Smooth muscle cell (in vitro differentiated cells): ENCODE data around the gene TBPL1. TPM values are rescaled to one million over a fixed set of nuclear protein-coding genes. Genes with fewer than 3 reads are reported as not detected.

Source experiments
- DNase-seq: peaks from one replicate; lab custom pipeline; 2025; ENCODE audit not compliant: unreplicated experiment; lab: John Stamatoyannopoulos, UW
- H2AFZ ChIP-seq: fragments of 200-600 bp; sonication (generic); 2 replicates; pipeline ENCODE4 v1.6.0; 2016; ENCODE audit warnings: antibody characterized with exemption, low read depth, mild to moderate bottlenecking
- H3F3A ChIP-seq: fragments of 200-600 bp; sonication (generic); 2 replicates; pipeline ENCODE4 v1.6.0; 2017; ENCODE audit warnings: antibody characterized with exemption, low read depth
- H3K27ac ChIP-seq: fragments of 200-600 bp; sonication (generic); 2 replicates; pipeline ENCODE4 v1.5.1; 2016; ENCODE audit warnings: low read depth, mild to moderate bottlenecking
- H3K27me3 ChIP-seq: fragments of 200-600 bp; sonication (generic); 2 replicates; pipeline ENCODE4 v1.6.1; 2016; ENCODE audit warnings: low read depth, mild to moderate bottlenecking
- H3K36me3 ChIP-seq: fragments of 200-600 bp; sonication (generic); 2 replicates; pipeline ENCODE4 v1.5.1; 2016; ENCODE audit warnings: low read depth
- H3K4me1 ChIP-seq: fragments of 200-600 bp; sonication (generic); 2 replicates; pipeline ENCODE4 v1.5.1; 2016; ENCODE audit warnings: low read depth
- H3K4me2 ChIP-seq: fragments of 200-600 bp; sonication (generic); 2 replicates; pipeline ENCODE4 v1.6.0; 2016; ENCODE audit warnings: mild to moderate bottlenecking
- H3K4me3 ChIP-seq: fragments of 200-600 bp; sonication (generic); 2 replicates; pipeline ENCODE4 v1.5.1; 2016; ENCODE audit warnings: mild to moderate bottlenecking
- H3K79me2 ChIP-seq: fragments of 200-600 bp; sonication (generic); 2 replicates; pipeline ENCODE4 v1.6.0; 2016; ENCODE audit warnings: low read depth, mild to moderate bottlenecking
- H3K9ac ChIP-seq: fragments of 200-600 bp; sonication (generic); 2 replicates; pipeline ENCODE4 v1.6.0; 2016; ENCODE audit warnings: low read depth
- H3K9me3 ChIP-seq: fragments of 200-600 bp; sonication (generic); replicated peaks from 2 replicates; pipeline ENCODE4 v1.5.1; 2016; ENCODE audit warnings: low read depth
- H4K20me1 ChIP-seq: fragments of 200-600 bp; sonication (generic); 2 replicates; pipeline ENCODE4 v1.6.0; 2016; ENCODE audit warnings: low read depth
- CTCF ChIP-seq: fragments of 200-600 bp; sonication (generic); IDR thresholded peaks from 2 replicates; pipeline ENCODE4 v1.5.1; 2017; ENCODE audit warnings: borderline replicate concordance, mild to moderate bottlenecking, antibody characterized with exemption; ENCODE audit not compliant: insufficient read depth, poor library complexity, severe bottlenecking
- WGBS: methylation state at CpG from one replicate; pipeline ENCODE4 v1.1.7; 2016; ENCODE audit warnings: low lambda C conversion rate; 5-methylcytosine and 5-hydroxymethylcytosine counted together
- polyA plus RNA-seq: library from polyadenylated mRNA; unstranded; fragments of >200 nt; fragmentation: Nextera tagmentation; extraction: Ambion mirVana; gene quantifications from 2 replicates; pipeline ENCODE4 v1.2.1, GENCODE V29; 2016
- total RNA-seq: library from RNA; depleted of rRNA; stranded (reverse); fragments of >200 nt; gene quantifications from 2 replicates; pipeline ENCODE4 v1.2.3, GENCODE V29; 2014

Gene TBPL1
- total and polyA plus RNA-seq, 2 experiments from 2014 or later, result 35.2 to 46.9 TPM

GRCh38 chr6:134029495-134030455, 76.8 kb downstream of the TBPL1 start:
- H3K27me3 ChIP-seq, result no peaks in the 10 kb centered on the region
- H2AFZ ChIP-seq, result no peak overlapping the region
- no peak overlapping the region for H3K4me3 ChIP-seq
- H3K79me2 ChIP-seq, result no peaks in the 10 kb centered on the region
- H3K36me3 ChIP-seq, result no peaks in the 10 kb centered on the region
- no peak overlapping the region for H3K27ac ChIP-seq
- 80% methylated on average over 6 of the region's 6 CpGs for WGBS
- H3K4me1 ChIP-seq, result peaks cover 19% of the 10 kb centered on the region
- no peaks in the 10 kb centered on the region for H4K20me1 ChIP-seq
- TF ChIP-seq CTCF, result no peak
- no peak overlapping the region for H3K4me2 ChIP-seq
- H3K9me3 ChIP-seq, result no peaks in the 10 kb centered on the region
- H3K9ac ChIP-seq, result no peak overlapping the region
- DNase-seq, result no peak
- no peaks in the 10 kb centered on the region for H3F3A ChIP-seq

- Histone ChIP-seq H3K79me2 (no peaks in the 10 kb centered on the region), H4K20me1 (no peaks in the 10 kb centered on the region), H3K4me3 (no peak overlapping the region), H3K36me3 (no peaks in the 10 kb centered on the region), H3K9ac (no peak overlapping the region), H3K27ac (no peak overlapping the region), H3K27me3 (no peaks in the 10 kb centered on the region), H3K4me2 (no peak overlapping the region), H3K4me1 (peaks cover 15% of the 10 kb centered on the region), H3K9me3 (no peaks in the 10 kb centered on the region), H2AFZ (no peak overlapping the region), H3F3A (no peaks in the 10 kb centered on the region)
- TF ChIP-seq CTCF, result no peak
- DNase-seq, result no peak
- WGBS, result 79% methylated on average over 2 of the region's 2 CpGs
Measured at GRCh38 chr6:134031696-134032255, 78.8 kb downstream of the TBPL1 start.

DNA sequence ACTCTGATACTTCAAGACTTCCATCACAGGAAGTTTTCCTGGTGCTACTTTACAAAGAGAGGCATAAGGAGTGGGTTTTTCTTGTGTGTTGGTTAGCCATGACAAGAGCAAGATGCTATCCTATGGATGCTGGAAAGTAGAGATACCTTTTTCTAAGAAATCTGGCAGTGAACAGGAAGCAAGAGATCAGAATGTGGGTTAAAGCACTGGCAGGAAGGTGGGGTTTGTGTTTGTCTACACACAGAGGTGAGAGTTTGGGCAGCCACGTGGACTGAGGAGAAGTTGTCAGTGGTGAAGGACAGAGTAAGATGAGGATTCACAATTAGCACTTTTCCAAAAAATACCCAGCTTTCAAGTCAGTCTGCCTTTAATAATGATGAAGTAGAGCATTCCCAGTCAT, 81.5 kb downstream of the TBPL1 start:
- no peak for TF ChIP-seq CTCF
- Histone ChIP-seq H3K36me3 (no peaks in the 10 kb centered on the region), H3K4me1 (peaks cover 3% of the 10 kb centered on the region), H2AFZ (no peak overlapping the region), H3K9ac (no peak overlapping the region), H3K27ac (no peak overlapping the region), H4K20me1 (no peaks in the 10 kb centered on the region), H3K4me3 (no peak overlapping the region), H3K4me2 (no peak overlapping the region), H3K9me3 (no peaks in the 10 kb centered on the region), H3K79me2 (no peaks in the 10 kb centered on the region), H3K27me3 (no peaks in the 10 kb centered on the region), H3F3A (no peaks in the 10 kb centered on the region)
- 76% methylated on average over 1 of the region's 1 CpG for WGBS
- DNase-seq, result no peak
